COLO668 (cell line): ENCODE data around the gene CTNND2.

Source experiments
- DNase-seq: peaks from one replicate; lab custom pipeline; 2025; ENCODE audit not compliant: unreplicated experiment; lab: John Stamatoyannopoulos, UW

CTNND2 gene

GRCh38 chr5:11531811-11532555 lies 372.3 kb downstream of the CTNND2 start:
- DNase-seq = no peak

DNA sequence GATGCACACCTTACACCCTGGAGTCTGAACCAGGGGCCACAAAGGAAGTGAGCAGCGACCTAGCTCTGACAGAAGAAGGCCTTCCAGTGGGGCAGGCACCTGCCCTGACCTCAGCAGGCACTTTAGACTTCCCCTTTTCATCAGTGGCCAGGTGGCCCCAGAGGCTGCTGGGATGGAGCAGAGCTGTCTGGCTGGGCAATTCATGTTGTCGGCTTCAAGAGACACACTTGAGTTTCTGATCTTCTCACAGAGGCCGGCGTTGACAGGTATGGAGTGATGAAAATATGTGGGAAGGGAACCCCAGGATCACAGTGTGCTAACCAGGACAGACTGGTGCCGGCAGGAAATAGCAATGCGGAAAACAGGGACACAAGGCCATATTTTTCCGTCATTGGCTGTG lies 375.5 kb downstream of the CTNND2 start:
- DNase-seq = no peak

GRCh38 chr5:11527652-11528349 lies 376.4 kb downstream of the CTNND2 start:
- DNase-seq = no peak

GRCh38 chr5:11525020-11525419 lies 379.2 kb downstream of the CTNND2 start:
- DNase-seq = no peak

DNA sequence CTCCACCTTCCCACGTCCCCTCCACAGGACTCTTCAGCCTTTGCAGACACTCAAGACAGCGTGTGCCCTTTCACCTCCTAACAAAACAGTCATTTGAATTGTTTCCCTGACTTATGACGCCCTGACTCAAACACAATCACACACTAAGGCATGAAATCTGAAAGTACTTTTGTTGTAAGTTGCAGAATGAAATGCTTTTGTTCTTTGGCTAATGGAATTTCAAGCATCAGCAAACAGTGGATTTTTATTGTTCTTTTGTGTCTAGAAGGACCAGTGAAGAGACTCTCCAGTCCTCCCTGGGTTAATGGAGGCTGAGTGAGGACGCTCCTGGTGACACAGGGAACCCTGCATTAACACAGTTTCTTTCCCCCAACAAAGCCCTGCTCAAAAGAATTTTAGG lies 380.1 kb downstream of the CTNND2 start:
- no peak for DNase-seq

DNA sequence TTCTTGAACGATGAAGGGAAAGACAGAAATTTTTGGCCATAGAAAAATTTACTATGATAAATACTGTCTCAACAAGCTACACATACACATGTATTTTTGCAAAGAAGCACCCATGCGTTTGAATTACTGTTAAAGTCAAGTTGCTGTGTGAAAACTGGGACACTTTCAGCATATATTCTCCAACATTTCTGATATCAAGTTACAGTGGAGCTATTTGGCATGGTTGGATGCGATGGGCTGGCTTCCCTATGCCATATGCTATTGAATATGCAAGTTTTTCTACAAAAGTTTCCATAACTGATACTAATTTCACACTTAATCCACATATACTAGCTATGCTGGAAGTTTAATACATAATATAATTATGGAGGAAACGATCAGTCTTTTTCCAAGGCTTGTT lies 381.4 kb downstream of the CTNND2 start:
- DNase-seq = no peak

GRCh38 chr5:11520241-11520930 lies 383.9 kb downstream of the CTNND2 start:
- DNase-seq = no peak

DNA sequence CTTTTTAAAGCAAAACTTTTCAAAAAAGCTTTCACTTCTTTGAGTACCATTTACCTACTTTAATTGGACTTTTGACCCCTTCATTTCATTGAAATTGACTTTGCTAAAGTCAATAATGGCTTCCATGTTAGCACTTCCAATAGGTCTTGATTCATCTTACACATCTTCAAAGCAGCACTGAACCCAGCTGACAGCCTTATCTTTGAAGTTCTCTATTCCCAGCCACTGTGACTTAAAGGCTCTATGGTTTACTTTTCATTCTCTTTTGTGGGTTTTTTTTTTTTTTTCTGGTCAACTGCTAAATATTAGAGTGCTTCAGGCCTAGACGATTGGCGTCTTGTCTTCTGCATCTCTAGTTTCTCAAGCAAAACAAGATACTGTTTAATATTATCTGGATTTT lies 385.0 kb downstream of the CTNND2 start:
- no peak for DNase-seq

DNA sequence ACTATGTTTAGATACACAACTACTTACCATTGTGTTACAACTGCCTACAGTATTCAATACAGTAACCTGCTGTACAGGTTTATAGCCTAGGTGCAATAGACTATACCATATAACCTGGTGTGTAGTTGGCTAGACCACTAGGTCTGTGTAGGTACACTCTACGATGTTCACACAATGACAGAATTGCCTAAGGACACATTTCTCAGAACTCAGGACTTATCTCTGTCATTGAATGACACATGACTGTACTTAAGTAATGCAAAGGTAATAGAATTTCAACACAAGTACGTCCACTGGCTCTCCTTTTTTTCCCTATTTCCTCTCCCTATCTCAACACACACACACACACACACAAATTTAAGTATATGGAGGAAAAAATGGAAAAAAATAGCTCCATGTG lies 385.6 kb downstream of the CTNND2 start:
- DNase-seq = no peak

DNA sequence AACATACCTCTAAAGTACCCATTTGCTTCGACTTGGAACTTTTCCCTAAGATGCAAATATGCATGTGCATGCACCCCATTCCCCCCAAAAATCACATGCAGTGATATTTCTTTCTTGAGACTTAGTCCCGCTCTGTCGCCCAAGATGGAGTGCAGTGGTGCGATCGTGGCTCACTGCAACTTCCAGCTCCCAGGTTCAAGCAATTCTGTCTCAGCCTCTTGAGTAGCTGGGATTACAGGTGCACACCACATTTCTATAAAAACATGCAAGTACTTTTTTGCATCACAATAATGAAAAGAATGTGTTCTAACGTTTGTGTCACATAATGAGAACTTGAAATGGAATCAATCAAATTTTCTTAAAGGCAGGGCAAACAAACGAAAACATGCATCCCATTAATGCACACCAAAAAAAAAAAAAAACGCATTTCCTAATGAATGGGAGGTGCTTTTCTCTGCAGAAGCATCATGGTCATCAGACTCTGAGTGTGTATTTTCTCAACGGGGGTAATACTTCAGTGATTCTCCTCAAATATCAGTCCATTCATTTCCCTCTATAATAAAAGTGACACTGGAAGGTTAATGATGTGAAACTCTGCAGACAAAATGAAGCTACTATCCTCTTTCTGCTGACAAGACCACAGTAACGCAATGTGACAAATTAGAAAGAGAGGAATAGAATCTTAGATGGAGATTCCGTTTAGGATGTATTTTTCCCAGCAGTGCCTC lies 389.4 kb downstream of the CTNND2 start:
- DNase-seq = no peak

- no peak for DNase-seq
Measured at GRCh38 chr5:11511878-11512277, 392.4 kb downstream of the CTNND2 start.

GRCh38 chr5:11510889-11511288 lies 393.4 kb downstream of the CTNND2 start:
- DNase-seq = no peak

DNA sequence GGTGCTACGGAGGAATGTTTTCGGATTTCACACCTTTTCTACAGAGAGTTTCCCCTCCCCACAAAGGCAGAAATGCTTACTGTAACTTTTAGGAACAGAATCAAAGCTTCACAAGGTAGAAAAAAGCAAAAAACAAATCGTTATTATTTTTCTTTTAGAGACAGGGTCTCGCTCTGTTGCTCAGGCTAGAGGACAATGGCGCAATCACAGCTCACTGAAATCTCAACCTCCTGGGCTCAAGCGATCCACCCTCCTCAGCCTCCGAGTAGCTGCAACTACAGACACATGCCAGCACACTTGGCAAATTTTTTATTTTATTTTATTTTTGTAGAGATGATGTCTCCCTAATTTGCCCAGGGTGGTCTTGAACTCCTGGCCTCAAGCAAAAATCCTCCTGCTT lies 394.5 kb downstream of the CTNND2 start:
- no peak for DNase-seq

- DNase-seq = no peak
Measured at GRCh38 chr5:11507156-11507910, 396.9 kb downstream of the CTNND2 start.

GRCh38 chr5:11504886-11505193 lies 399.4 kb downstream of the CTNND2 start:
- DNase-seq = no peak

GRCh38 chr5:11504065-11504885 lies 400.0 kb downstream of the CTNND2 start:
- no peak for DNase-seq

GRCh38 chr5:11502783-11503182 lies 401.5 kb downstream of the CTNND2 start:
- no peak for DNase-seq

DNA sequence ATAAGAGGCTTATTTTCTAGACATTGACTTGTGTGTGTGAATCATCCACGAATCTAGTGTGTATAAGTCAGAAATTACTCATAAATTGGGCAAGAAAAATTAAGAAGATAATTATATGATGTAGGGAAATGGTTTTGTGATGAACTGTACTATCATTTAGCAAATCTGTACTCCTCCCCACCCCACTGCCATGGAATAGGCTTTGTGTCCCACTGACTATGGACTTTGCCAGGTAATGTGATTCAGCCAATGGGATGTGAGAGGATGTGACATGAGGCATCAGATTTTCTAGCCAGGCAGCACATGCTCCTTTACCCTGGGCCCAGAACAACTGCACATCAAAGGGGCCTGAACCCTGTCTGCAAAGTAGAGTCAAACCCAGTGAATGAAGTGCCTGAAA lies 406.6 kb downstream of the CTNND2 start:
- DNase-seq = no peak

DNA sequence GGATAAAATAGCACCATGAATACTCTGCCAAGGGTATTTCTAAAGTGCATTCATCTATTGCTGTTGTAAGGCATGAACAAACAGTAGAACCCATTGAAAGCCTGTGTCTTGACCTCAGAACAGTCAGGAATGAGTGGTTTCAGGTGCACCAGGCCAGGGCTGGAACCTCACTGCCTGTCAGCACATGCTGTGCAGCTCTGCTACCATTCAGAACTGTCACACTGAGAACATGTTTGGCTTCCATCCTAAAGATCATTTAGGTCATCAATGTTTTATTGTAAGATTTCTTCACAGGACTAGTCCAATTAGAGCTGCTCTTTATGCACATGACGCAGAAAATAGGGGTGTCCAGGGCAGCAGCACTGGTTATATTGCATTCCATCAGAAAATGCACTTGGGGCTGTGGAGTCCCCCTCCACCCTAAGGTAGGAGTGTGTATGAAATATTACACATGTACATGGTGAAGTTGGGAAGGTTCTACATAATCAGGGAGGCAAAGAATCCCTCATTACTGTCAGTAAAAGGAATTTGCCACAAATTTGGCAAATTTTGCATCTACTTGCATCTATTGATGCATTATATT lies 408.0 kb downstream of the CTNND2 start:
- no peak for DNase-seq

DNA sequence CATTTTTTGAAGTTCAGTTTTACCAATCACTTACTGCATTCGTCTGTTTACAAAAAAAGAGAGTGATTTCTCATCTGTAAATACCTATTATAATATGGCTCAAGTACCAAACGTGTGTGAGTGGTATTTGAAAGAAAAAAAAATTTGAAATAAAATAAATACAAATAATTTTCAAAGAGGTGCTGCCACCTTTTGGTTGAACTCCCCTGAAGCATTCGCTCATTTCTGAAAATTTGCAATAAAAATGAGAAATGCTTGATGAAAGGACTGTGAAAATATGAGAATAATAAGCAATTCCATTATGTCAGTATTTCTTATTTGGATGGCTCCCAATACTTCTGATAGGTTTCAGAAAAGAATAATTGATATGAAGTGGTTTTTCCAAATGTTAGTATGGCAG lies 409.9 kb downstream of the CTNND2 start:
- no peak for DNase-seq
